Large intestine (tissue), 1 donor: ENCODE measurements around the gene ZSCAN5C. TPM values are rescaled to one million over a fixed set of nuclear protein-coding genes. Genes with fewer than 3 reads are reported as not detected.

Experiments
- polyA plus RNA-seq: library from polyadenylated mRNA; unstranded; fragments of 120-200 nt; gene quantifications from one replicate; pipeline ENCODE4 v1.2.1, GENCODE V29; 2013

The ZSCAN5C gene
- polyA plus RNA-seq, 1 donor: not detected

Other genes starting within 250 kb of the ZSCAN5C start
- gene NLRP5, start 215.5 kb upstream of the ZSCAN5C start, polyA plus RNA-seq: not detected
- gene ZNF787, start 81.0 kb upstream of the ZSCAN5C start, polyA plus RNA-seq: 33.3 TPM
- 36.7 TPM for gene ZNF444, start 61.0 kb upstream of the ZSCAN5C start, polyA plus RNA-seq
- gene GALP, start 26.3 kb upstream of the ZSCAN5C start, polyA plus RNA-seq: not detected
- 0.04 TPM for gene ZSCAN5B, start 4.5 kb upstream of the ZSCAN5C start, polyA plus RNA-seq
- 1.2 TPM for gene EDDM13, start 70.5 kb downstream of the ZSCAN5C start, polyA plus RNA-seq
- gene ZSCAN5A, start 112.6 kb downstream of the ZSCAN5C start, polyA plus RNA-seq: 9.8 TPM
- gene ZNF582, start 191.3 kb downstream of the ZSCAN5C start, polyA plus RNA-seq: 6.6 TPM
- 6.0 TPM for gene ZNF583, start 202.1 kb downstream of the ZSCAN5C start, polyA plus RNA-seq